ENCODE results near the gene CDH20.

DNA sequence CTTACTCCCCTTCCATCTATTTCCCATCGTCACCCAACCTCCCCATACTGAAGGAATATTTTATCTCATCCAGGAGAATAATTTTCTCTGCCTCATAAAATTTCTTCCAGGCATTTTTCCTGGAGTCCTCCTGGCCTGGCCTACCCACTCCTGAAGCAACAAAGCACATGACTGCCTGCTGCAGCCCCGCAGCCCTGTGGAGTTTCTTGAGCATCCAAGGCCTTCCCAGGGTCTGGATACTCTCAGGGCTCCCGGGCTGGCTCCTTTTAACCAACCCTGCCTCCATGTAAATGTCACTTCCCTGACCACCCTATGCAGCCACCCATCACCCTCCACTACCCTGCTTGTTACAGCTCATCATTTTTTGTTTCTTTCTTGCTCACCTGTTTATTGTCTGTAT, 64.0 kb downstream of the CDH20 start:
- TF ChIP-seq ZFX (IDR thresholded peaks at IDR 0.05; ENCODE audit: borderline replicate concordance): no peak
- TF ChIP-seq, protein P1, sequence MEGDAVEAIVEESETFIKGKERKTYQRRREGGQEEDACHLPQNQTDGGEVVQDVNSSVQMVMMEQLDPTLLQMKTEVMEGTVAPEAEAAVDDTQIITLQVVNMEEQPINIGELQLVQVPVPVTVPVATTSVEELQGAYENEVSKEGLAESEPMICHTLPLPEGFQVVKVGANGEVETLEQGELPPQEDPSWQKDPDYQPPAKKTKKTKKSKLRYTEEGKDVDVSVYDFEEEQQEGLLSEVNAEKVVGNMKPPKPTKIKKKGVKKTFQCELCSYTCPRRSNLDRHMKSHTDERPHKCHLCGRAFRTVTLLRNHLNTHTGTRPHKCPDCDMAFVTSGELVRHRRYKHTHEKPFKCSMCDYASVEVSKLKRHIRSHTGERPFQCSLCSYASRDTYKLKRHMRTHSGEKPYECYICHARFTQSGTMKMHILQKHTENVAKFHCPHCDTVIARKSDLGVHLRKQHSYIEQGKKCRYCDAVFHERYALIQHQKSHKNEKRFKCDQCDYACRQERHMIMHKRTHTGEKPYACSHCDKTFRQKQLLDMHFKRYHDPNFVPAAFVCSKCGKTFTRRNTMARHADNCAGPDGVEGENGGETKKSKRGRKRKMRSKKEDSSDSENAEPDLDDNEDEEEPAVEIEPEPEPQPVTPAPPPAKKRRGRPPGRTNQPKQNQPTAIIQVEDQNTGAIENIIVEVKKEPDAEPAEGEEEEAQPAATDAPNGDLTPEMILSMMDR (IDR thresholded peaks at IDR 0.05): no peak
